Fibroblast of peridontal ligament (primary cell): ENCODE results near the gene YTHDF1.

Experiments
- DNase-seq: peaks from one replicate; pipeline ENCODE4 v3.0.0-alpha.2; 2010; ENCODE audit errors: extremely low read depth

Gene YTHDF1

GRCh38 chr20:63186528-63187316, 29.2 kb downstream of the YTHDF1 start:
- DNase-seq = no peak

- DNase-seq = no peak
Observed at GRCh38 chr20:63186084-63186483, 29.8 kb downstream of the YTHDF1 start.

- no peak for DNase-seq
Observed at GRCh38 chr20:63185215-63185796, 30.6 kb downstream of the YTHDF1 start.

- DNase-seq = peak; percentile 5
Observed at GRCh38 chr20:63183422-63184146, 32.3 kb downstream of the YTHDF1 start.

- no peak for DNase-seq
Observed at GRCh38 chr20:63182946-63183415, 33.0 kb downstream of the YTHDF1 start.

- no peak for DNase-seq
Observed at GRCh38 chr20:63182425-63182824, 33.5 kb downstream of the YTHDF1 start.

GRCh38 chr20:63181226-63181625, 34.7 kb downstream of the YTHDF1 start:
- DNase-seq = no peak

- no peak for DNase-seq
Observed at GRCh38 chr20:63180569-63181185, 35.3 kb downstream of the YTHDF1 start.

- no peak for DNase-seq
Observed at GRCh38 chr20:63179687-63180568, 36.0 kb downstream of the YTHDF1 start.

GRCh38 chr20:63178889-63179686, 36.8 kb downstream of the YTHDF1 start:
- DNase-seq = no peak

GRCh38 chr20:63178446-63178820, 37.5 kb downstream of the YTHDF1 start:
- DNase-seq = no peak

- DNase-seq = peak; percentile 2
Observed at GRCh38 chr20:63177785-63178445, 38.0 kb downstream of the YTHDF1 start.

- DNase-seq = no peak
Observed at GRCh38 chr20:63177134-63177784, 38.7 kb downstream of the YTHDF1 start.

GRCh38 chr20:63176427-63177133, 39.4 kb downstream of the YTHDF1 start:
- DNase-seq = no peak

GRCh38 chr20:63176034-63176426, 39.9 kb downstream of the YTHDF1 start:
- no peak for DNase-seq

GRCh38 chr20:63175038-63175895, 40.7 kb downstream of the YTHDF1 start:
- DNase-seq = no peak

- no peak for DNase-seq
Observed at GRCh38 chr20:63174309-63175037, 41.5 kb downstream of the YTHDF1 start.
